Transverse colon (tissue), 4 donors: ENCODE results near the gene ZNF554.

Experiments
- CTCF ChIP-seq, 5 experiments: fragments of 200-600 bp in 3 of 5; fragments of 450-650 bp in 2 of 5; sonication (generic) in 3 of 5; IDR thresholded peaks; 1 replicate in 2 of 5; 2 replicates in 3 of 5; pipeline ENCODE4 v1.5.1; 2016 to 2017; ENCODE audit warnings: antibody characterized with exemption in 5 of 5, inconsistent platforms in 3 of 5, mild to moderate bottlenecking in 2 of 5, moderate library complexity in 1 of 5
- EP300 ChIP-seq: sonication (generic); formaldehyde crosslinking; IDR thresholded peaks from one replicate; pipeline ENCODE4 v1.6.1; 2017; ENCODE audit warnings: antibody characterized with exemption, low read depth
- POLR2A ChIP-seq: fragments of 450-650 bp; IDR thresholded peaks from one replicate; pipeline ENCODE4 v1.6.1; 2016; ENCODE audit warnings: antibody characterized with exemption, mild to moderate bottlenecking, moderate library complexity
- POLR2AphosphoS5 ChIP-seq, 3 donors: sonication (generic); formaldehyde crosslinking; IDR thresholded peaks; one replicate each; pipeline ENCODE4 v1.6.1; 2016; ENCODE audit warnings: antibody characterized with exemption in 3 of 3

- TF ChIP-seq CTCF (IDR thresholded peaks at IDR 0.05), result no peak
- TF ChIP-seq EP300, result no peak
- TF ChIP-seq POLR2AphosphoS5 (IDR thresholded peaks at IDR 0.05), result no peak
- no peak for TF ChIP-seq POLR2A
Observed at GRCh38 chr19:2775556-2776430, 43.9 kb upstream of the ZNF554 start.
